Stimulated activated naive CD8-positive, alpha-beta T cell treated with anti-CD3 and anti-CD28 coated beads, Interleukin-15, amount 100 ng/mL, for 72 hours (primary cell): ENCODE data around the gene TDP1.

ENCODE experiments used
- ATAC-seq: fragments of 150-1000 bp; cut with Tn5 transposase; 2 replicates; pipeline ENCODE4 v1.10.0; 2021; ENCODE audit warnings: mild to moderate bottlenecking, moderate library complexity
- DNase-seq, 2 donors: peaks; one replicate each; pipeline ENCODE4 v3.0.0; 2021 to 2022
- H3K27ac Mint-ChIP-seq, 2 donors: one replicate each; pipeline ENCODE4 v1.8.0; 2022; ENCODE audit warnings: mild to moderate bottlenecking in 2 of 2, mixed read lengths in 2 of 2, moderate library complexity in 2 of 2
- H3K27me3 Mint-ChIP-seq: one replicate; pipeline ENCODE4 v1.8.0; 2022; ENCODE audit warnings: mixed read lengths
- H3K4me1 Mint-ChIP-seq: one replicate; pipeline ENCODE4 v1.8.0; 2022; ENCODE audit warnings: mild to moderate bottlenecking, mixed read lengths
- H3K4me3 Mint-ChIP-seq, 2 donors: one replicate each; pipeline ENCODE4 v1.8.0; 2022; ENCODE audit warnings: mild to moderate bottlenecking in 2 of 2, mixed read lengths in 2 of 2, moderate library complexity in 1 of 2
- H3K9me3 Mint-ChIP-seq, 2 donors: one replicate each; pipeline ENCODE4 v1.8.0; 2022; ENCODE audit warnings: mixed read lengths in 2 of 2

Gene TDP1

DNA sequence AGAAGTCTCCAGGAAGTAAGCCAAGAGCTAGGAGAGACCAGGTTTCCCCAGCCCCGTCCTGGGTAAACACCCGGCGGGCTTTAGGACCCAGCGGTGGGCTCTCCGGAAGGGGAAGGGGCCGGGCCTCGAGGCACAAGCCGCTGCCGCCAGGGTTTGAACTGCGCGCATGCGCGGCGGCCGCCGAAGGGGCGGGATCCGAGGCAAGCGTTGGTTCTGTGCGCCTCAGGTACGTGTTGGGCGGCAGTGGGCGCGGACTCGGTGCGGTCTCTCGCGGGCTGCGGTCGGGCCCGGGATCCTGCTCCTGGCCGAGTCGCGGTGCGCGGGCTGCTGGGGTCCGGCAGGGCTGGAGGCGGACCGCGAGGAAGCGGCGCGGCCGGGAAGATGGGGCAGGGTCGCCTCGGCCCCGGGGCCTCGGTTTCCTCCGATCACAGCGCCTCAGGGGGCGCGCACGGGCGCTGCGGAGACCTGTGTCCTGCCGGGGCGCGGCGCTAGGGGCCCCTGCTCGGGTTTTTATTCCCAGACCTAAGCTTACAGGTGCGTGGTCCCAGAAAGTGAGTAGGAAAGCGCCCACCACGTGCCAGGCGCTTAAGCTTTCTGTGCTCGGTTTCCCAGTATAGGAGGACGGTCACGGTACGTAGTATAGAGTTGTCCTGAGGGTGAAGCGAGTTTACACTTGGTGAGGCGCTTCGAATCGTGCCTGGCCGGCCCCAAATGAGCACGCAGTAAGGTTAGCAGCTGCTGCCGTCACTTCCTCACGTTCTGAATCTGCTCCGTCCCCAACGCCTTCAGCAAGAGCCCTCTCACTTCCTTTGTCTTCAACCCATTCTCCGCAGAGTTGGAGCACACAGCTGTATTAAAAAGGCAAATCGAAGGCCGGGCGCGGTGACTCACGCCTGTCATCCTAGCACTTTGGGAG is at the start of gene TDP1:
Gene TDP1, plus strand, starts transcription at position 183 of the 916 bp plus-strand sequence. CDS start 7,188 bp downstream, outside the sequence.
- Mint-ChIP-seq H3K4me1 (peaks cover 56% of the 10 kb centered on the region), H3K27ac (peak within 1 kb of the TSS; percentile 97 to 98), H3K27me3 (no peaks in the 10 kb centered on the region), H3K9me3 (peaks cover 0 to 7% of the 10 kb centered on the region in 2 donors), H3K4me3 (peak within 1 kb of the TSS; percentile 95 to 98)
- ATAC-seq (peak; percentile 83), DNase-seq (peak; percentile 96 to 98)

DNA sequence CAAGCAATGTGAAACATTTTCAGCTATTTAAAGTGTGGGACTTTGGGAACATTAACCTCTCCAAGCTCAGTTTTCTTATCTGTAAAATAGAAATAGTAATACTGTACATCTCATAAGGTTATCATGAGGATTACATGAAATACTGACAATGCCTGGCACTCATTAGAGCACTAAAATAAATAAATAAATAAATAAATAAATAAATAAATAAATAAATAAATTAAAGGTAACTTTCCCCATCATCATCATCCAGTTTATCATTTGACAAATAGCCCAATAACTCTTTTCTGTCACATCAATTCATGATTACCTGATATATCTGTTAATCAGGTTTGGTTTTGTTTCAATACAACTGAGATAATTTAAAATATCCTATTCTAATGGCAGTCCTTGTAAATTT is 49.7 kb upstream of the TDP1 start:
- ATAC-seq (no peak), DNase-seq (no peak)
- no peak overlapping the region for H3K4me3 Mint-ChIP-seq
- no peaks in the 10 kb centered on the region for H3K27me3 Mint-ChIP-seq
- H3K4me1 Mint-ChIP-seq: peaks cover 17% of the 10 kb centered on the region
- H3K27ac Mint-ChIP-seq: no peak overlapping the region
- H3K9me3 Mint-ChIP-seq: no peaks in the 10 kb centered on the region

DNA sequence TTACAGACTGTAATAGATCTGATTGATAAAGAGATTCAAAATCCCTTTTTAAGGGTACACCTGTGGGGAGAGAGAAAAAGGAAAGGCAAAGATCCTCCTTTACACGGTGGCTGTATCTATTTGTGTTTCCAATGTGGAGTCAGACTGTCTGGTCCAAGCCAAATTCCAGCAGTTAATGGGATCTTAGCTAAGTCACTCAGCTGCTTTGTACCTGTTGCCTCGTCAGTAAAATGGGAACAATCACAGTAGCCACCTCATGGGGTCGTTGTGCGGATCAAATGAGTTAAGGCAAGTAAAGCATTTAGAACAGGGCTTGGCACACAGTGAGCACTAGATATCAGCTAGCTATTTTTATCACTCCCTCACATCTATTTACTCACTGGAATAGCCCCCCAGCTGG is 48.1 kb upstream of the TDP1 start:
- Mint-ChIP-seq H3K27me3 (no peaks in the 10 kb centered on the region), H3K9me3 (no peaks in the 10 kb centered on the region), H3K4me3 (no peak overlapping the region), H3K27ac (no peak overlapping the region), H3K4me1 (peaks cover 17% of the 10 kb centered on the region)
- no peak for ATAC-seq
- no peak for DNase-seq

DNA sequence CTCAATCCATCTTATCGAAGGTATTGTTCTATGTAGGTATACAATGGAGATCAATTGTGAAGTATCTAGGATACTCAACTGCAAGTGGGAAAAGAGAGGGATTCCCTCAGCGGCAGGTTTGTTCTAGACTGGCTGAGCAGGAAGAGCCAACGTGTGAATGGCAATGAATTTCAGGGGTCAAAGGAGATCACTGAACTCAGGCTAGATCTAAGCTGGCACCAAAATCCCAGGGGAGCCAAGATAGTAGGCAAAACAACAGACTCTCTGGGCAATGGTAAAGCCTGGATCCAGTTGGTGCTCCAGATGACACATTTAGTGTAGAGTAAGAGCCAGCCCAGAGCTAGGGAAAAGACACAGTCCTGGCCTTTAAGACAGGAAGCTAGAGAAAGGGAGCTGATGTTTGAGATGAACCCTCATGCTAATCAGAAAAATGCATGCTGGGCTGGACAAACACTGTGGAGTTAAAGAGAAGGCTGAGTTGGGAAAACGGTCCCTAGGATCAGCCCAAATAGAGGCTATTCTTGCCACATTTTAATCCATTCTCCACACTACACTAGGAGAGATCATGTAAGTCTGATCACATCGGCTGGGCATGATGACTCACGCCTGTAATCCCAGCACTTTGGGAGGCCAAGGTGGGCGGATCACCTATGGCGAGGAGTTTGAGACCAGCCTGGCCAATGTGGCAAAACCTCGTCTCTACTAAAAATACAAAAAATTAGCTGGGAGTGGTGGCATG is 46.8 kb upstream of the TDP1 start:
- ATAC-seq (no peak), DNase-seq (no peak)
- H3K27me3 Mint-ChIP-seq: no peaks in the 10 kb centered on the region
- no peak overlapping the region for H3K27ac Mint-ChIP-seq
- H3K4me3 Mint-ChIP-seq: no peak overlapping the region
- H3K9me3 Mint-ChIP-seq: no peaks in the 10 kb centered on the region
- peaks cover 8% of the 10 kb centered on the region for H3K4me1 Mint-ChIP-seq

DNA sequence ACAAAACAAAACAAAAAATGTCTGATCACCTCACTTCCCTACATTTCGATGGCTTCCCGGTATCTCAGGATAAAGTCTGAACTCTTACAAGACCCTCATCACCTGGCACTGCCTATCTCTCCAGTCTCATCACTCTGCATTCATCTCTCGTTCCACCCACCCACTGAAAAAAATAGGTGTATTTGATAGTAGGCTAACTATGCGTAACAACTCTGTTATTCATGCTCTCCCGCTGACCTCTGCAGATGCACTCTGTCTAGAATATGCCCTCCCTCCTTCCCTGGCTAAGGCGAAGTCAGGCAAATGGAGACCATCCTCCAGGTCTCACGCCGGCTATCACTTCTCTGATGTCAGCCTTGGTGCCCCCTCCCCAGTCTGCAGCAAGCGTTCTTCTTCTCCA is 46.1 kb upstream of the TDP1 start:
- peaks cover 8% of the 10 kb centered on the region for H3K4me1 Mint-ChIP-seq
- H3K4me3 Mint-ChIP-seq: no peak overlapping the region
- no peaks in the 10 kb centered on the region for H3K27me3 Mint-ChIP-seq
- ATAC-seq (no peak), DNase-seq (no peak)
- no peak overlapping the region for H3K27ac Mint-ChIP-seq
- H3K9me3 Mint-ChIP-seq: no peaks in the 10 kb centered on the region

DNA sequence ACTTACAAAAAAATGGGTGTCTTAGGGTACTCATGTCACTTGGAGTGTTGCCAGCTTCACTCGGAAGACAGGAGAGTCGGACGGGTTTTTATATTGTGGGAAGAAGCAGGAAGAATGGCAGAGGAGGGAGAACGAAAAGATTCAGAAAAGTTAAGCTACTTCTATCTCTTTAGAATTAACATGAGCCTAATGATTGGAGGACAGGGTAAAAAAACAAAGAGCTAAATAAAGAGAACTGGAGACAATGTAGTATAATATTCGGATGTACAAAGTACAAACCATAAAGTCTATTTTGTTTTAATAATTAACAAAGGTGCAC is 45.1 kb upstream of the TDP1 start:
- no peak overlapping the region for H3K27ac Mint-ChIP-seq
- H3K27me3 Mint-ChIP-seq: no peaks in the 10 kb centered on the region
- peaks cover 2% of the 10 kb centered on the region for H3K4me1 Mint-ChIP-seq
- ATAC-seq (no peak), DNase-seq (no peak)
- no peak overlapping the region for H3K4me3 Mint-ChIP-seq
- H3K9me3 Mint-ChIP-seq: no peaks in the 10 kb centered on the region

DNA sequence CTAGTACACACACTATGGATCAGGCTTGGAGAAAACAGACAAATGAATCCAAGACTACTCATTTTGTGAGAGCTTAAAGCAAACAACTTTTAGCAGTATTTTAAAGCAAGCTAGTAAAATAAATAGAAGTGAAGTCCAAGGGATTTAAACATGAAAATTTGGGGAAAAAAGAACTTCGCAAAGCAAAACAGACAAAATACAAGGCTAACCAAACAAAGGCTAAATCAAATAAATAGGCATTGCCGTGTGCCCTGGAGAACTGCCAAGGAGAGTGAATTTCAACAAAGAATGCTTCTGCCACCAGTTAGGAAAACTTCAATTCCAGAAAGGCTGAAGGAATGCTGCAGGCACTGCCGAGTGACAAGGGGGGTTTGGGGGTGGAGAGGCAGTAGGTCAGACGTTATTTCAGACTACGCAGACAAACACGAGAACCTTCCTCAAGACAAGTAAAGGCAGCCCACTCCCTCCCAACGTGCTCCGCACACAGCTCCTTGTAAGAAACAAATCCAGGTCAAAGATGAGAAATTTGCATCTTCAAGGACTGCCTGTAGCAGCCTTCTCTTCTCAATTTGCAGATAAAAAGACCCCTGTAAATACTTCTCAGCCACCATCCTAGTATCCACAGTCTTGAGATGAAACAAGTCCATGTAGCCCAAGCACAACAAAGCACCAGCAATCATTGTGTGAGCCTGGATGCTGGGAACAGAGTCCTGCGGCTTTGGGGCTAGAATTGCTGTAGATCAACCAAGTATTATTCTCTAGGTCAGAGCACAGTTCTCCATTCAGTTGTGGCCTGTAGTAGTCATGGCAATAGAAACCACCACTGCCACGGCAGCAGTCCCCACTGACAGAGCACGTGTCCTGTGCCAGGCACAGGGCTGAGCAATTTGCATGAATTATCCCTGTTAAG is 44.5 kb upstream of the TDP1 start:
- Mint-ChIP-seq H3K4me3 (no peak overlapping the region), H3K27ac (no peak overlapping the region), H3K4me1 (no peaks in the 10 kb centered on the region), H3K27me3 (no peaks in the 10 kb centered on the region), H3K9me3 (no peaks in the 10 kb centered on the region)
- no peak for DNase-seq
- ATAC-seq: no peak

DNA sequence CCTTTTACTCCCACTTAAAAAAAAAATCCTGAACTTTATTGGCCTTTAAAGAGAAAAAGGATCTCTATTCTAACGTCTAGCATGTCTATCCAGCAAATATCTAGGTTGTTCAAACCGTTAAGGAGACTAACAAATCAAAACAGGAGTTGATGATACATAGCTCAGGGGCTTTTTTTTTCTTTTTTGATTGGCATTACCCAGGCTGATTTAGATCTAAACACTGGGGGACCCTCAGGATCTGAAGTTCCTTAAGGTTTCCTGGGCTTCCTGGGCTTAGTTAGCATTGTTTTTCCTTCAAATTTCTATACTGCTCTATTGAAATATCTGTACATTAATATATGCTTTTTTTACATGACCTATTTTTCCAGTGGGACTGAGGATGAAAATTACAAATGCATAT is 43.5 kb upstream of the TDP1 start:
- H3K9me3 Mint-ChIP-seq: no peaks in the 10 kb centered on the region
- H3K4me1 Mint-ChIP-seq: no peaks in the 10 kb centered on the region
- no peak for DNase-seq
- no peak for ATAC-seq
- no peaks in the 10 kb centered on the region for H3K27me3 Mint-ChIP-seq
- H3K4me3 Mint-ChIP-seq: no peak overlapping the region
- no peak overlapping the region for H3K27ac Mint-ChIP-seq

DNA sequence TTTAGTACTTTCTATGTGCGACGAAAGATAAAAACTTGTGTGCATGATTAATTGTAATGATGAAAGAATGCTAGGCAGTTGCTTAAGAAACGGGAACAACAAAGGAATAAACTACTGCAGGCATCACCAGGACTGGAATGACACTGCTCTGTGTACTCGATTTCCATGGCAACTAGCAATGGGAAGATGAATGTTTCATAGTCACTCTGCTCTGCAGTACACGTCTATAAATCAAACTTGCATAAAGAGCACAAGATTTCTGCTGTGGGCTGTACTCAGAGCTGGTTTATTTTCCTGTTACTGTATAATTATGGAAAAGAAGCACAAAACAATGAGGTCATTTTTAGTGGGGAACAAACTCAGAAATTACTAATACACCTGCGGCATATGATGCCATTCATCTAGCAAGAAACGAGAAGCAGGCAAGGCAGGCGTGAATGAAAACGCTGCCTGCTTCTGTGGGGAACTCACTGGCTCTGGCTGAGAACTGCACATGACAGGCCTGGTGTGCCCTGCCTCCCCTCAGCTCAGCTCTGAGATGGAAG is 43.0 kb upstream of the TDP1 start:
- H3K4me3 Mint-ChIP-seq: no peak overlapping the region
- H3K4me1 Mint-ChIP-seq: no peaks in the 10 kb centered on the region
- H3K27me3 Mint-ChIP-seq: no peaks in the 10 kb centered on the region
- DNase-seq (no peak), ATAC-seq (no peak)
- H3K27ac Mint-ChIP-seq: no peak overlapping the region
- no peaks in the 10 kb centered on the region for H3K9me3 Mint-ChIP-seq

DNA sequence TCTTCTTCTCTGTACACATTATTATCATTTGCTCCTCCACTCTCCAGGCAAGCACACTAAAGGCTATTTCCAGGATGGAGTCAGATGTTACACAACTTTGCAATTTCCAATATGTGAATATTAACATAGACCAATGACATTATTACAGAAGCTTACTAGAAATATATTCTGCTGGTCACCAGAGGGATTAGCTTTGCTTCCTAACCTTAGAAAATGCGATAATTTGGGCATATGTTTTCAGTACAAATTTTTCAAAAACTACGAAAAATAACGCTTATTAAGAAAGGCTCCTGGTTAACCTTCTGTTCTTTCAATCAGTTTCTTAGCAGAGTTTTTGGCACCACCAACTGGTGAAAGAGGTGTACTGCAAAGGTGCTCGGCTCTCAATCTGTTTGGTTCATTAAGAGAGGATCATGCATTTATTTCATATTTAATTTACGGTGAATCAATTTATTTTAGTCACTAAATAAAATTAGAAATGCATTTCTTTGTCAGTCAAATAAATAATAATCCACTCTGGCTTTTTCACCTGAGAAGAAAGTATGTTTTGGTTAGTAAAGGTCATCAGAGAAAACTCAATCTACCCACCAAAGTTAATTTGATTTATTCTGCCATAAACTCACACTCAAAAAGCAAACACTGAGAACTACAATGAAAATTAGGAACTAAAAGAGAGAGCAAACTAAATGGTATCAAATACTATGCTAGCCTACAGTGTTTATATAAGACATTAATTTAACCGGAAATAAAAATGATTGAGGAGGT is 40.4 kb upstream of the TDP1 start:
- H3K27me3 Mint-ChIP-seq: no peaks in the 10 kb centered on the region
- DNase-seq (peak; percentile 60), ATAC-seq (no peak)
- H3K4me1 Mint-ChIP-seq: no peaks in the 10 kb centered on the region
- H3K4me3 Mint-ChIP-seq: no peak overlapping the region
- H3K9me3 Mint-ChIP-seq: no peaks in the 10 kb centered on the region
- H3K27ac Mint-ChIP-seq: no peak overlapping the region

DNA sequence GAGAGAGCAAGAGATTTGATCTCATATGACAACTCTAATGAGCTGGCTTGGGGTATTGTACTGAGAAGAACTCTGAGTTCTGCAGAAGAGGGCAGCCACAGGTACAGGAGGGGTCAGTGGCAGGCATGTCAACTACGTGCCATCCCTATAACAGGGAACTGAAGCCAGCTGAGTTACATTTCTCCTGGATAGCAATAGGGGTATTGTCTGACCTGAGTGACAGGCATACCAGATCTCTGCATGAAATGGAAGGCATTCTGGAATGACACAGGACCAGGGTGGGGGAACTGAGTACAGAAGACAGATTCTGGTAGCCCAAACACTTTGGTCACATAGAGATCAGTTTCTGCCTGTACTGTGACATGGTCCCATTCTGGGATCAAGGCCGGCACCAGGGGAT is 37.0 kb upstream of the TDP1 start:
- Mint-ChIP-seq H3K9me3 (no peaks in the 10 kb centered on the region), H3K4me3 (no peak overlapping the region), H3K27ac (peak overlapping the region in 1 of 2 donors; percentile 4), H3K27me3 (no peaks in the 10 kb centered on the region), H3K4me1 (no peaks in the 10 kb centered on the region)
- DNase-seq (no peak), ATAC-seq (no peak)

DNA sequence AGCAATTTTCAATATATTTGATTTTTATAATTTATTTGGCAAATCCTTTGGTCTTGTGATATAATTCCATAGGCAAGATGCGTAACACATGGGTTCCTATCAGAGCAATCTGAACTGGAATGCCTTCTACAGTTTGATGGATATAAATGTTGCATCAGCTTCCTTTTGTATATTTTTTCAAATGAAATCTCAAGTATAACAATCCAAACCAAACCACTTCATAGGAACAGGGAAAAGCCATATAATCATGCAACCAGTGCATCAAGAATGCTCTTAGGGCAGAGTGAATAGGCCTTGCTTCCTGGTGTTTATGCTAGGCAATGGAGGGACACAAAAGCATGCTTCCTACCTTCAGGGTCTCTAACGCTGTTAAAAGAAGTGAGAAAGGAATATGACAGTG is 35.7 kb upstream of the TDP1 start:
- Mint-ChIP-seq H3K4me1 (no peaks in the 10 kb centered on the region), H3K9me3 (no peaks in the 10 kb centered on the region), H3K4me3 (no peak overlapping the region), H3K27ac (no peak overlapping the region), H3K27me3 (no peaks in the 10 kb centered on the region)
- DNase-seq: no peak
- ATAC-seq: no peak

DNA sequence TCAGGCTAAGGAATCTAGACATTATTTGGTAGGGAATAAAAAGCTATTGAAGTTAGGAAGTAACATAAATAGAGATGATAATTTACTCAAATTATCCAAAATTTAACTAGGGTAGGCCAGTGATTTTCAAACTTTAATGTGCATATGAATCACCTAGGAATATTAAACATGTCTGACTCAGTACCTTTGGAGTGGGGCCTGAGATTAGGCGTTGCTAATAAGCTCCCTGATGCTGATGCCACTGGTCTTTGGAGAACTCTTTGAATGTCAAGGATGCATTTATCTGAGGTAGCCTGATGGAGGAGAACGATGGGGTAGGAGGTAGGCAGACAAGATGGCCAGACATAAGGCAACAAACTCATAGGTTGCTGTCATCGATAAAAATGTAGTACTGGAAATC is 34.4 kb upstream of the TDP1 start:
- Mint-ChIP-seq H3K4me1 (no peaks in the 10 kb centered on the region), H3K4me3 (no peak overlapping the region), H3K27me3 (no peaks in the 10 kb centered on the region), H3K9me3 (no peaks in the 10 kb centered on the region), H3K27ac (no peak overlapping the region)
- no peak for DNase-seq
- ATAC-seq: no peak

DNA sequence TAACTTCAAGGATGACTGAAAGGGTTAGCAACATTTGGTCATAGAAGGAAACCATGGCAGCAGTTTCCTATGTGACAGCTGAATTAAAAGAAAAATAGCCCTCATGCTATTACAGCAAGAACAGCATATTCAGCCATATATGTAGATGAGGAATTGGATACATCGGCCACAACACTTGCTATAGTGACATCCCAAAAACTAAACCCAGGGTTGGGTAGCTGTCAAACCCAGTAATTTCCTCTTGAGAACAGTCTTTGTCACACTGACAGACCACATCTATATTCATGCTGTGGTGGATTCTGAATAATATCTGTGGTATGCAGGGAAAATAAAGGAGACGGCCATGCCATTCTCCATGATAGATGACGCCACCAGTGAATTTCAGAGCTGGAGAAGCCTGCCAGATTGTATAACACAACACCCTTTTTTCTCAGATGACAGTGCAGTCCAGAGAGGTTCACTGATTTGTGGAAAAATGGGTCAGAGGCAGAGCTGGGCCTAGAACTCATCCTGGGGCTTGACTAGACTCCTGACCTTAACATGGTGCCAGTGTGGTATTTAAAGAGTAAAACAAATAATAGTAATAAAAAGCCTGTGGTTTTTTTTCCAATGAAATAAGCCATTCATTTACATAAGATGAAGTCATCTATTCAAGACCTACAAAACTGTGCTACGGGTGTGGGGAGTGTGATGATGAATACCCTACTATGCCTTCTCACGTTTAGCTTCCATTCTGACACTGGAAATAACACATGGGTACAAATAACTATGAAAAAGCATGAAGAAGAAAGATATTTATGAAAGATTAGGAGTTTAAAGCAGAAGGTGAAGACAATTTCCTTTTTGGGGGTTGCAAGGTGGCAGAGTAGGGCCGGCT is 33.5 kb upstream of the TDP1 start:
- no peaks in the 10 kb centered on the region for H3K4me1 Mint-ChIP-seq
- ATAC-seq (no peak), DNase-seq (no peak)
- H3K27ac Mint-ChIP-seq: no peak overlapping the region
- no peaks in the 10 kb centered on the region for H3K27me3 Mint-ChIP-seq
- H3K9me3 Mint-ChIP-seq: no peaks in the 10 kb centered on the region
- no peak overlapping the region for H3K4me3 Mint-ChIP-seq
